Activated T-cell treated with anti-CD3 and anti-CD28 coated beads, Interleukin-2, amount 50 U/mL, for 72 hours (primary cell): ENCODE data around the gene NOP10. TPM values are rescaled to one million over a fixed set of nuclear protein-coding genes. Genes with fewer than 3 reads are reported as not detected.
"Not testable (repeated sequence)": the region's sequence is repeated elsewhere in the genome, so short reads cannot be mapped to it uniquely, and the experiment has no call there.

Experiments
- ATAC-seq, 2 donors: fragments of 150-1000 bp; cut with Tn5 transposase; replicated peaks in 1 of 2; 2 replicates each; pipeline ENCODE4 v1.10.0; 2021; ENCODE audit warnings: moderate library complexity in 2 of 2, mild to moderate bottlenecking in 1 of 2
- DNase-seq, 2 donors: peaks; one replicate each; pipeline ENCODE4 v3.0.0; 2021 to 2022; ENCODE audit warnings: mixed read lengths in 1 of 2
- H3K27ac Mint-ChIP-seq: one replicate; pipeline ENCODE4 v1.8.0; 2022; ENCODE audit warnings: mild to moderate bottlenecking, moderate library complexity, mixed read lengths
- H3K27me3 Mint-ChIP-seq: one replicate; pipeline ENCODE4 v1.8.0; 2022; ENCODE audit warnings: low read depth, mixed read lengths
- H3K36me3 Mint-ChIP-seq, 2 donors: one replicate each; pipeline ENCODE4 v1.8.0; 2022; ENCODE audit warnings: mixed read lengths in 2 of 2, mild to moderate bottlenecking in 1 of 2; ENCODE audit not compliant: insufficient read depth in 2 of 2
- H3K4me1 Mint-ChIP-seq: one replicate; pipeline ENCODE4 v1.8.0; 2022; ENCODE audit warnings: low read depth, mixed read lengths
- H3K4me3 Mint-ChIP-seq, 2 donors: one replicate each; pipeline ENCODE4 v1.8.0; 2022; ENCODE audit warnings: mild to moderate bottlenecking in 2 of 2, mixed read lengths in 2 of 2, moderate library complexity in 2 of 2
- H3K9me3 Mint-ChIP-seq, 2 donors: one replicate each; pipeline ENCODE4 v1.8.0; 2022; ENCODE audit warnings: mixed read lengths in 2 of 2
- total RNA-seq, 2 donors: library from RNA; stranded (reverse); gene quantifications; one replicate each; pipeline ENCODE4 v1.2.3, GENCODE V29; 2022

Gene NOP10
- 100 to 1,000 TPM; 126 to 158 TPM for total RNA-seq

- ATAC-seq: peak; percentile 93
- Mint-ChIP-seq H3K36me3 (peaks cover 6 to 20% of the 10 kb centered on the region in 2 donors), H3K4me3 (no peak within 1 kb of the TSS), H3K27me3 (no peaks in the 10 kb centered on the region), H3K4me1 (peaks cover 31% of the 10 kb centered on the region), H3K9me3 (no peaks in the 10 kb centered on the region), H3K27ac (peak within 1 kb of the TSS; percentile 64)
- peak; percentile 92 to 95 for DNase-seq
These were observed at the start of gene NOP10, which contains the start of gene NUTM1 for GRCh38 chr15:34342737-34343575. Gene NOP10 (minus strand): TSS chr15:34343136. CDS start chr15:34343073, 63 bp downstream. Gene NUTM1 (plus strand): TSS chr15:34343315. CDS start chr15:34343697, 382 bp downstream.

- DNase-seq, H3K9me3 Mint-ChIP-seq, H3K27me3 Mint-ChIP-seq, ATAC-seq, H3K27ac Mint-ChIP-seq, H3K4me1 Mint-ChIP-seq, H3K4me3 Mint-ChIP-seq, H3K36me3 Mint-ChIP-seq: not testable (repeated sequence)
These were observed 46.7 kb upstream of the NOP10 start for GRCh38 chr15:34389594-34390086.

- not testable (repeated sequence) for H3K4me1 Mint-ChIP-seq, H3K36me3 Mint-ChIP-seq, ATAC-seq, H3K27me3 Mint-ChIP-seq, H3K9me3 Mint-ChIP-seq, H3K4me3 Mint-ChIP-seq, H3K27ac Mint-ChIP-seq, DNase-seq
These were observed 39.0 kb upstream of the NOP10 start for GRCh38 chr15:34381829-34382521.

- H3K36me3 Mint-ChIP-seq, H3K27ac Mint-ChIP-seq, DNase-seq, H3K27me3 Mint-ChIP-seq, ATAC-seq, H3K4me3 Mint-ChIP-seq, H3K4me1 Mint-ChIP-seq, H3K9me3 Mint-ChIP-seq: not testable (repeated sequence)
These were observed 37.6 kb upstream of the NOP10 start for GRCh38 chr15:34380491-34380890.

GRCh38 chr15:34376856-34377255 is 33.9 kb upstream of the NOP10 start:
- Mint-ChIP-seq H3K4me3 (no peak overlapping the region), H3K27me3 (no peaks in the 10 kb centered on the region), H3K9me3 (no peaks in the 10 kb centered on the region), H3K36me3 (no peaks in the 10 kb centered on the region), H3K27ac (no peak overlapping the region), H3K4me1 (no peaks in the 10 kb centered on the region)
- ATAC-seq (no peak), DNase-seq (no peak)

GRCh38 chr15:34375541-34375940 is 32.6 kb upstream of the NOP10 start:
- ATAC-seq, H3K27me3 Mint-ChIP-seq, H3K36me3 Mint-ChIP-seq, DNase-seq, H3K9me3 Mint-ChIP-seq, H3K27ac Mint-ChIP-seq, H3K4me3 Mint-ChIP-seq, H3K4me1 Mint-ChIP-seq: not testable (repeated sequence)

- H3K4me3 Mint-ChIP-seq: no peak overlapping the region
- H3K9me3 Mint-ChIP-seq: no peaks in the 10 kb centered on the region
- no peaks in the 10 kb centered on the region for H3K27me3 Mint-ChIP-seq
- no peak for ATAC-seq
- DNase-seq: no peak
- no peaks in the 10 kb centered on the region for H3K36me3 Mint-ChIP-seq
- H3K4me1 Mint-ChIP-seq: peaks cover 7% of the 10 kb centered on the region
- H3K27ac Mint-ChIP-seq: no peak overlapping the region
These were observed 31.9 kb upstream of the NOP10 start for GRCh38 chr15:34374816-34375215.

- H3K4me1 Mint-ChIP-seq: peaks cover 15% of the 10 kb centered on the region
- H3K36me3 Mint-ChIP-seq: no peaks in the 10 kb centered on the region
- ATAC-seq: no peak
- H3K27me3 Mint-ChIP-seq: no peaks in the 10 kb centered on the region
- no peaks in the 10 kb centered on the region for H3K9me3 Mint-ChIP-seq
- H3K4me3 Mint-ChIP-seq: no peak overlapping the region
- H3K27ac Mint-ChIP-seq: no peak overlapping the region
- no peak for DNase-seq
These were observed 31.0 kb upstream of the NOP10 start for GRCh38 chr15:34373951-34374350.

- no peak overlapping the region for H3K4me3 Mint-ChIP-seq
- DNase-seq (no peak), ATAC-seq (no peak)
- peaks cover 29% of the 10 kb centered on the region for H3K4me1 Mint-ChIP-seq
- no peaks in the 10 kb centered on the region for H3K9me3 Mint-ChIP-seq
- H3K27me3 Mint-ChIP-seq: no peaks in the 10 kb centered on the region
- H3K27ac Mint-ChIP-seq: peak overlapping the region; percentile 15
- H3K36me3 Mint-ChIP-seq: no peaks in the 10 kb centered on the region
These were observed 27.7 kb upstream of the NOP10 start for GRCh38 chr15:34370643-34371042.

- Mint-ChIP-seq H3K27ac (peak overlapping the region; percentile 15), H3K4me3 (peak overlapping the region in 1 of 2 donors; percentile 3), H3K4me1 (peaks cover 34% of the 10 kb centered on the region), H3K27me3 (no peaks in the 10 kb centered on the region), H3K9me3 (no peaks in the 10 kb centered on the region), H3K36me3 (no peaks in the 10 kb centered on the region)
- DNase-seq (no peak), ATAC-seq (no peak)
These were observed 27.2 kb upstream of the NOP10 start for GRCh38 chr15:34370129-34370528.

- peak; percentile 90 to 92 for DNase-seq
- H3K4me1 Mint-ChIP-seq: peaks cover 42% of the 10 kb centered on the region
- H3K9me3 Mint-ChIP-seq: no peaks in the 10 kb centered on the region
- peaks cover 0 to 5% of the 10 kb centered on the region in 2 donors for H3K36me3 Mint-ChIP-seq
- peak within 1 kb of the TSS; percentile 96 for H3K27ac Mint-ChIP-seq
- no peaks in the 10 kb centered on the region for H3K27me3 Mint-ChIP-seq
- peak within 1 kb of the TSS; percentile 96 for H3K4me3 Mint-ChIP-seq
- ATAC-seq: peak; percentile 88 to 92
These were observed 24.5 kb upstream of the NOP10 start, which contains the start of gene LPCAT4 for GRCh38 chr15:34367101-34368081. Gene LPCAT4 (minus strand): TSS chr15:34367196. CDS start chr15:34367100, 96 bp downstream.

GRCh38 chr15:34366271-34367065 is 23.5 kb upstream of the NOP10 start:
- peak; percentile 61 to 63 for DNase-seq
- H3K4me1 Mint-ChIP-seq: peaks cover 42% of the 10 kb centered on the region
- peak overlapping the region; percentile 96 for H3K4me3 Mint-ChIP-seq
- peak; percentile 10 to 19 for ATAC-seq
- H3K36me3 Mint-ChIP-seq: peaks cover 0 to 8% of the 10 kb centered on the region in 2 donors
- no peaks in the 10 kb centered on the region for H3K27me3 Mint-ChIP-seq
- H3K27ac Mint-ChIP-seq: no peak overlapping the region
- H3K9me3 Mint-ChIP-seq: no peaks in the 10 kb centered on the region
